HG03159 (cell line): ENCODE data around the gene MAGEF1.
"Not testable (repeated sequence)": the region's sequence is repeated elsewhere in the genome, so short reads cannot be mapped to it uniquely, and the experiment has no call there.

Experiments
- ATAC-seq: cut with Tn5 transposase; IDR thresholded peaks from one replicate; pipeline ENCODE4 v1.9.1; 2021; ENCODE audit warnings: mild to moderate bottlenecking, moderate library complexity; ENCODE audit not compliant: unreplicated experiment

MAGEF1 gene

GRCh38 chr3:184743248-184743647 lies 31.4 kb upstream of the MAGEF1 start:
- ATAC-seq = no peak

DNA sequence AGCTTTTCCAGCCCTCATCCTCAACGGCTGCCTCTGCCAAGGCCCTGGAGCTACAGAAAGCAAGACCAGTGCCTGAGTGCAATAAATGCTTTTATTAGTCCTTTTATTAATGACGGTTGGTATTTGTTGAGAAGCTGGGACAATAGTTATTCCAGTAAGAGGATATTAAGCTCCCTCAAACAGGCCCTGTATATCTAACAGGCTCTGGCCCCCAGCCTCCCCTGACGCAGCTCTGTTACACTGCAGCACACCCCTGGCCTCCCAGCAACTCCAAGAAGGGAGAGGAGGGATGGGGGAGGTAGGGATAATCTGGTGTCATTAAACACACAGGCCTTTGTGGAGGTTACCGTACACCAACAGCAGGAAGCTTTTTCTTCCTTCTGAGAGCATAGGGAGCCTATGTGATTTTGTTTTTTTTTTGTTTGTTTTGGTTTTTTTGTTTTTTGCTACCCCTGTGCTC lies 30.8 kb upstream of the MAGEF1 start:
- ATAC-seq = no peak

- ATAC-seq = no peak
These were observed 30.2 kb upstream of the MAGEF1 start for GRCh38 chr3:184741798-184742675.

DNA sequence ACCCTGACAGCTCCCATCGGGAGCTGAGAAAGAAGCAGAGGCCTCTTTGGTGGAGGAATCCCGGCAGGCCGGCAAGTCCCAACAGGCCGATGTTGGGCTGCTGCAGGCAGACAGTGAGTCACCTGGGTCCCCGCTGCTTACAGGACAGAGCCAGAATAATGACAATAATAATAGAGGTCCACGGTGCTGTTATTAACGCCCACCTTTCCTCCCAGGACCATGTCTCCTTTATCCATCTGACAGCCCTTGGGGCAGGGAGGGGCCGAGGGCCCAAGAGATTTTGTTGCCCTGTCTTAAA lies 29.3 kb upstream of the MAGEF1 start:
- ATAC-seq = no peak

GRCh38 chr3:184740509-184741258 lies 28.8 kb upstream of the MAGEF1 start:
- no peak for ATAC-seq

DNA sequence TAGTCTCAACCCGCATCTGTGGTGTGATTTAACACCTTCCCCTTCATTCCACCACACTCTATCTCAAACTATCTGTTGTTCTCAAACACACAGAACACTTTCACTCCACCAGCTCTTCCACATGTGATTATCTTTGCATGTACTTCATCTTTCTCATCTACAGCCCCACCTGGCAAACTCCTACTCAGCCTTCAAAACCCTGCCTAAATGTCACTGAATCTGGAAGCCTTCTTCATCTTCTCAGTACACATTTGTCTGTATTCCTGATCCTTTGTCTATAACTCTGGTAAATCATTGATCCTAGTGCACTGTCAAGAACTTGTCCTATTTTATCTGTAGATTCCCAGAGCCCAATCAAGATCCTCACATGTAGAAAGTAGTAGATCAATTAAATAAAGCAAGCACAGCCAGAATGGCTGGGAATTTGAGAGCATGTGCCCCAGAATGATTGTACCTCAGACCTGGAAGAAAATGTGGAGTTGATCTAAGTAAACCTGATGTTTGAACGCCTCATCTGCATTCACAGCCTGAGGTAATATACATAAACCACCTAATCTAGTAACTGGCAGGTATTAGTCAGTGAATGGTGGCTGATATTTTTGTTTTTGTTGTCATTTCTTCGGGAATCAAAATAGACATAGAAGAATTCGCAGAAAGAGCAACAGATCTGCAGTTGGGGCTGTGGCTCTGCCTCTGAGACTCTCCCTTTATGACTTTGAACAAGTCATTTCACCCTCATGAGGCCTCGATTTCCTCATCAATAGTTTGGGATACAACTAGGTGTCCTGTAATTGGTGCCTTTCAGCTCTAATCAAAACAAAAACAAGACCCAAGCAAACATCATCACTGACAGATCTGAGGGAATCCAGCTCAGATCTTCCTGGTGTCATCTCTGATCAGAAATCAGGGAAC lies 28.0 kb upstream of the MAGEF1 start:
- no peak for ATAC-seq

GRCh38 chr3:184738982-184739381 lies 27.1 kb upstream of the MAGEF1 start:
- ATAC-seq = no peak

GRCh38 chr3:184738506-184738890 lies 26.6 kb upstream of the MAGEF1 start:
- ATAC-seq = no peak

DNA sequence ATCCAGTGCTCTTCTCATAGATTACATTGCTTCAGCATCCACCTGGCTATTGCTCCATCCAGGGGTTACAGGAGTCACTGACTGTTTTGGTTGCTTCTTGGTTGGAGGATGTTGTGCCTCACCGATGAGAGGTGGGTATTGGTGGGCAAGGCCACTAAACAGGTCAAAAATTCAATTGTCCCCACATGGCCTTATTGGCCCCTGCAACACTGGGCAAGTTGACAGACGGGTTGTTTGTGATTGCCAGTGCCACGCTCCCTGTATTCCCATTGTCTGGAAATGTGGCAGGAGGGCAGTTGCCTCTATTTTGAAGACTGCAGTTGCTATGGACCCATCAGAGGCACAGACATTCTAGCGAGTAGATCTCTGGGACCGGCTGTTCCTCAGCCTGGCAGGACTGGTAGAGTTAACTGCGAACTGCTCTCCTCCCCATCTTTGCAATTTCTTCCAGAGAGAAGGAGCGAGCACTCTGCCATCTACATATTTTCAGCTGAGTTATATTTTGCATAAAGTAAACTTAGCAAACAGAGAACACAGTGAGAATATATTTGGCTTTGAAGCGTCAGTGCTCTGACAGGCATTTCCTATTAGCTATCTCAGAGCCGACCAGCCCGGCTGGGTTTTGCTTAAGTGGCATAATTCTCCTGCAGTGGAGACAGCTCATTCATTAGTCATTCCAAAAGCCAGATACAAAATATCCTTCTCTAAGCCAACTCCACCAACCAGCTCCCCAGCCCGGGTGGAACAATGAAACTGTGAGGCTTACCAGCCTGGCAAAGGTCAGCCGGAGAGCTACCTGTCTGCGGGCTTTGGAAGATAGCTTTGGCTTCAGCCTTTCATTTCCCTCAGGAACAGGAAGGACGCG lies 26.0 kb upstream of the MAGEF1 start:
- ATAC-seq = no peak

DNA sequence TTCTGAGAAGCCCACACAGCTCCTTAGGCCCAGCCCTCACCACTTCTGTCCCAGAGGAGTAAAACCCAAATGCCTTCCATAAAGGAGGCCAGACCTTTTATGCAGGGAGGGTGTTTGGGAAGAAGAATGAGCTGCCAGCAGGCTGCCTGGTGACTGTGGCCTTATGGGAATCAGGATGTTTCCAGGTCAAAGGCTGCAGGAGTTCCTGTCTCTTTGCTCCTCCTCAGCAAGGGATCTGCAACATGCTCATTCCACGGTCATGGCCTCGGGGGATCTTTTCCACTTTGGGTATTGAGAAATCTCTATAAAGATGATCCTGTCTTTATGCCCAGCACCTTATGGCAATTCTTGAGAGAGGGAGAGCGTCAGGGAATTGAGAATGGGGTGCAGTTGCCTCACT lies 25.2 kb upstream of the MAGEF1 start:
- no peak for ATAC-seq

DNA sequence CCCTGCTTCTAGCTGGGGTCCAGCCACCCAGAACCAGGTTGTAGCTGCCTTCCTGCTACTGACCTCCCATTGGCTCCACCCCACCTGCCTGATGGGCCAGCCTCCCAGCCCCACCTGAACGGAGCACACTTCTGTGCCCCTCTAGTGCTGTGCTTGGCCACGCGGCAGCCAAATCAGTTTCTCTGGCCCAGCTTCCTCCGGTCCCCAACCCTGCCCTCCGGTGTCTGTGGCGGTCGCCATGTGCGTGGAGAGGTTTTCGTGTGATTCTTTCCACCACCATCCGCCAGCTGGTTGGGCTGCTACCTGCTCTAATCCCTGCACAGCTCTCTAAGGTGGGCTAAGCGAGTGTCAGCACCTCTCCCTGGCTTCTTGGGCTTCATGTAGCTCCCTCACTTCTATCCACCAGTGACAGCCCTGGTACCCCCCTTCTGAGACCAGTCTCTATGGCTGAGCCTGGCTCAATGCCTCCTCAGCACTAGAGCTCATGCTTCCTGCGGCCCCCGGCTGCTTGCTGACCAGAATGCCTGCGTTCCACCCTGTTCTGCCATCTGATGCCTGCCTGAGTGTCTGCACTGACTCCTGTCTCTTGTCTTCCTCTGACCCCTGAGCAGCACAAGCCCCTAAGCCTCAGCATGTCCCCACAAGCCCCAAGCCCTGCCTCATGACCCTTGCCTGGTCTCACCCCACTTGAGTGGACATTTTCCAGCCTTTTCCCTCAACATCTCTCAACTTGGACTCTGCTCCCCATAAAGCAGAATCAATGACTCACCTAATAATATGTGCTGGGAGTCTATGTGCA lies 23.2 kb upstream of the MAGEF1 start:
- ATAC-seq = no peak

- ATAC-seq = no peak
These were observed 22.2 kb upstream of the MAGEF1 start for GRCh38 chr3:184733971-184734608.

GRCh38 chr3:184733181-184733580 lies 21.3 kb upstream of the MAGEF1 start:
- no peak for ATAC-seq

DNA sequence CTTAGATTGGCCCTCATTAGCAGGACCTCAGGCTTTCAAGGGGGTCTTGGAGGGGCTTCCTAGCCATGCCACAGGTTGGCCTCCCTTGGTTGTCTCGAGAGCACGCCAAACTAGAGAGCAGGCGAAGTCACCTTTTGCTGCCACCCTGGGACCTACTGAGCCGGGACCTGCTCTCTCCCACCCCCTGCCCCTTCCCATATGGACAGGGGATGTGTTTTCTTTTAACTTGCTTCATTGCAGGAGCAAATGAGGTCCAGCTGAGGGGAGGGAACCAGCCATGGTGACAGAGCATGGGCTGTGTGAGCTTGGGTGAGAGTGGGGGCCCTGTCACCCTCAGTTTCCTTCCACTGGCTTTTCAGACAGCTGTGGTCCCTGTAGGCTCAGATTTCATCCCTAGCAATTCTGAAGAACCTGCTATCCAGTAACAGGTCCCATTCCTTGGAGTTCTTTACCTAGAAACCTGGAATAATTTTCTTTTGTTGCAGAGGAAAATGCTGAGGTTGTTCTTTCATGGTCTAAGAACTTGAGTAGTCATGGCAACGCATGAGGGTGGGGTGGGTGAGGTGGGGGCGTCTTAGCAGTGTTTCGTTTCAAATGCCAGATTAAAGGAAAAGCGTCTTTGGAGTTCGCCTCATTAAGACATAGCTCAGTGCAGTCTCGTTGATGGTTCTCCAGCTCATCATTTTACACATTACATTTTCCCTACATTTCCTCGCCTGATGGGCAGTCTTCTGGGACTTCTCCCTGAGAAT lies 20.1 kb upstream of the MAGEF1 start:
- no peak for ATAC-seq

DNA sequence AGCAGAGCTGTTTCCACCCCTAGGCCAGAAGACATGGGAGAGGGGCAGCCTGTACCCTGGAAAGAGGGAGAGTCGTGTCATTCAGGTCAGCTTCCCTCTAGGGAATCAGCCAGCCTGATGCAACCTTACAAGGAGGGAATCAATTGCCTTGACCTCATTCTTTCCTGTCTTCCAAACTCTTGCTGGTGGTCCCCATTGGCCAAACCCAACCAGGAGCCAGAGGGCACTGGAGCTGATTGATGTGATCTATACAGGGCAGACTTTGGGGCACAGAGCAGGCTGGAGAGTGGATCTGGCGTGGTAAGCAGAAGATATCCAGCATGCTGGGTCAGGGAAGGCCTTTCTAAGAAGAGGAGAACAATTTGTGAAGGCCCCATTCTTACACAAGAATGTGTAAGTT lies 19.1 kb upstream of the MAGEF1 start:
- ATAC-seq = no peak

DNA sequence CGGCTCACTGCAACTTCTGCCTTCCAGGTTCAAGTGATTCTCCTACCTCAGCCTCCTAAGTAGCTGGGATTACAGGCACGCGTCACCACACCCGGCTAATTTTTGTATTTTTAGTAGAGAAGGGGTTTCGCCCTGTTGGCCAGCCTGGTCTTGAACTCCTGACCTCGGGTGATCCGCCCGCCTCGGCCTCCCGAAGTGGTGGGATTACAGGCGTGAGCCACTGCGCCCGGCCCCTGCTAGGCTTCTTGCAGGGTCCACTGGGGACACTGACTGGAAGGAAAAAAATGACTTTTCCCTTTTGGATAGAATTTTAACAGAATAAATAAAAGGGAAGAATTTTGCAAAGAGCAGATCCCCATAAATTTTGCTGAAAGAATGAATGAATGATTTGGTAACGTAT lies 17.3 kb upstream of the MAGEF1 start:
- ATAC-seq = not testable (repeated sequence)

GRCh38 chr3:184728010-184728527 lies 16.2 kb upstream of the MAGEF1 start:
- ATAC-seq = no peak

- ATAC-seq = no peak
These were observed 15.6 kb upstream of the MAGEF1 start for GRCh38 chr3:184727357-184728009.
